Globus pallidus (tissue), 1 donor: ENCODE results near the gene NR1D1.
A peak's percentile ranks its signal among the peaks of the same experiment; 100 is the strongest.

ENCODE experiments used
- DNase-seq: peaks from one replicate; pipeline ENCODE4 v3.0.0-alpha.2; 2015; ENCODE audit warnings: low spot score

Gene NR1D1

DNA sequence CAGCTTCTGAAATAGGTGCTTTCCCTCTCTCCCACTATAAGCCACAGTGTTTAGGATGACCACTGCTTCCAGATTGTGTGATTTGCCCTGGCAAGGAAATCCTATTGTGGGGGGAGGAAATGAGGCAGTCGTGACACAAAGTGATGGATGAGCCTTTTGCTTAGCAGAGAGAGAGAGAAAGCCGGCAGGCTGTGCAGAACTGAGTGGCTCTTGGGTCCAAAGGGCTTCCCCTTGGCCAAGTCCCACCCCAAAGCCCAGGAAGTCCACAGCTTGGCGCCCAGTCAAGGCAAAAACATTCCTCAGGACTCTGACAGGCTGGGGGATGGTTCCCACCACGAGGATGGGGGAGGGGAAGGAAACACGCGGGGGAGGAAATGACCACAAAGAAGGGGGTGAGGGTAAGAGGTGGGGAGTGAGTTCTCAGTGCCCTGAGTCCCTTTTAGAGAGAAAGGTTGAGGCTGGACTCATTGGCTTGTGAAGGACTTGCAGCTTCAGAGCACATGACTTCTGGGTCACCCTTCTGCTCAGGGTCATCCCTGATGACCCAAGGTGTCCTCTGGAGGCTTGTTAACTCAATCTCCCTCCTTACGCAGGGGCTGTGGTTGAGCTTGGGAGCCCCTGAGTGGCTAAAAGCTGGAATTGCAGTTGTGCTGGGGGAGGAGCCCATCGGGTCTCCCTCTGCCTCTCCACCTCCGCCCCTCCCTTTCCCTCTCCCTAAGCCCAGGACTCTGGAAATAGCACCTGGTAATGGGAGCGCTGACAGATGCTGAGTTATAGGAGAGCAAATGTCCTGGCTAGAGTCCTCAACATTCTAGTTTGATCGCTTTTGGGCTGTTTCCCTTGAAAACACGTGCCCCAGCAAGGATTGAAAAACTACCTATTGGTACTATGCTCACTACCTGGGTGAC is 11.1 kb upstream of the NR1D1 start:
- peak; percentile 91 for DNase-seq

DNA sequence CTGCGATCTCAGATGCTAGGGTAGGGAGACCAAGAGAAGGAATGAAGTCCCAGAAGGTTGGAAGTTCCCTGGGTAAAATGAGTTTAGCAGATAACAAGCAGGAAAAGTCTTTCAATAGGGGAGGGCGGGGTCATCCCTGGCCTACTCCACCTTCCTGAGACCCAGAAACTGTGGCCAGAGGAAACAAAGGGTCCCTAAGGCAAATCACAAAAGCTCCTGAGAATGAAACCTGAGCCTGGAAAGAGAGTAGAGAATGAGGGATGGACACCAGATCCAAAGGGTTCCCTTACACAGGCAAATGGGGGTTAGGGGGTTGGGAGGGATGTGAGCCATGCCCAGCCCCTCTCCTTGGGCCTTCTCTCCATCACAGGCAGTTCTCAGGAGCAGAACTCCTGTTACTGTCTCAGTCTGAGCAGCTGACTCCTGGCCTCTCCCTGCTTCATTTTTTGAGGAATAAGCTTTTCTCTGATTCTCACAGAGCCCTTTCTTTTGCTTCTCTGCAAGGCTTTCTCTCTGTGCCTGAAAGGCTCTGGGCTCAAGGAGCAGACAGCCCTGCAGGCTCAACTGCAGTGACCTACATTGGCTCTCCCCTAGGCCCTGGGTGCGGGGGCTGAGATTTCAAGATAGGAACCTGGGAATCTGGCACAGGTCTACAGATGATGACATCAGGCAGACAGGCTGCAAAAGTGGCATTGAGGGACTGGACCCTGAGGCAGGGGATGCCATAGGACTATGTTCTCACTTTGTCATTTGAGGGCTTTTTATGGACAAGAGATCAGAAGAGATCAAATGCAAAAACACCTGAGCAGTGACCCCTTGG is 9.8 kb upstream of the NR1D1 start:
- no peak for DNase-seq

DNA sequence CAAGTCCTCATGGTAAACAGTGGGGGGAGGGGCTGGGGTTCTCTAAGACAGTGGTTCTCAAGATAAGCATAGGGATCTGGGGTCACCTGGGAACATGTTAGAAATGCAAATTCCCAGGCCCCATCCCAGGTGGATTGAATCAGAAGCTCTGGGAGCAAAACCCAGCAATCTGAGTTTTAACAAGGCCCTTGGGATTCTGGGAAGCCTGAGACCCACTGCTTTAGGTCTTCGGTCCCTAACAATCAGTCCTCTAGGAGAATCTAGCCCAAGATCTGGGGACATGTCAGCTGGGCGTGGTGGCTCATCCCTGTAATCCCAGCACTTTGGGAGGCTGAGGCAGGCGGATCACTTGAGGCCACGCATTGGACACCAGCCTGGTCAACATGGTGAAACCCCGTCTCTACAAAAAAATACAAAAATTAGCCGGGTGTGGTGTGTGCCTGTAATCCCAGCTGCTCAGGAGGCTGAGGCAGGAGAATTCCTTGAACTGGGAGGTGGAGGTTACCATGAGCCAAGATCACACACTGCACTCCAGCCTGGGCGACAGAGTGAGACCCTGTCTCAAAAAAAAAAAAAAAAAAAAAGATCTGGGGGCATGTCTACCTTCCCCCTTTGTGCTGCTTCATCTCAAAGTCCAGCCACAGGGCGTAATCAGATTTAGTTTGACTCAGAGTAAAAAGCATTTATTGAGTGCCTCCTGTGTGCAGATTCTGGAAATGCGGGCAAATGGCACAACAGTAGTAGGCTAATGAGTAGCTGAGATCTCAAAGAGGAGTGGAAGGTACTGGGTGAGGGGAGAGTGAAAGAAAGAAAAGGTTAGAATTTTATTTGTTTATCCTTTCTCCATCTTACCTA is 8.8 kb upstream of the NR1D1 start:
- no peak for DNase-seq

DNA sequence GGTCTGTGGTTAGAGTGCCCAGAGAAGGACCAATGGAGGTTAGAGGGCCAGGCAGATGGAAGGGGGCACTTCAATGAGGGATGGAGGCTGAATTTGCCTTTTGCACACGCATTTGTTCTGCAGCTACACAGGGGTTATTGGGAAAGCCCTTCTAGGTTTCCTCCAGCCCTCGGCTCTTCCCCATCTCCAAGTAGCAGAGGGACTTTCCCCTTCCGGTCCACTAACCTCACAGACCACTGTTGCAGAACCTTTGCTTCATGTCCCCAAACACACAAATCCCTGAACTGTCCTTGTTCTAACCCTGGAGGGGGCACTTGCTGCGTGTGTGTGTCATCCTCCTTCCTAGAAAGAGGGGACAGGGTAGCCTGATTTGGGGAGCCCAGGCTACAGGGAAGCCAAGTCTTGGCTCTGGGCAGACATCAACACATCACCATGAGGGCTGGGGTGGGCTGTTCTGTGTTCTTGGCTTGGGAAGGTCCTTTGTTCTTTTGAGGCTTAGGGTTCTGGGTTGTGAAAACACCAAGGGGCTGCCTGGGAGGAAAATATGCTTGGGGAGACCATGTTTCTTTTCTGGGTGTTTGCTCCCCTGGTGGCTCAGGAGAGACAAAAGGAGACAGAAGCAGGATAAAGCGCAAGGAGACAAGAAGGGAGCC is 7.3 kb upstream of the NR1D1 start:
- DNase-seq: peak; percentile 59

DNA sequence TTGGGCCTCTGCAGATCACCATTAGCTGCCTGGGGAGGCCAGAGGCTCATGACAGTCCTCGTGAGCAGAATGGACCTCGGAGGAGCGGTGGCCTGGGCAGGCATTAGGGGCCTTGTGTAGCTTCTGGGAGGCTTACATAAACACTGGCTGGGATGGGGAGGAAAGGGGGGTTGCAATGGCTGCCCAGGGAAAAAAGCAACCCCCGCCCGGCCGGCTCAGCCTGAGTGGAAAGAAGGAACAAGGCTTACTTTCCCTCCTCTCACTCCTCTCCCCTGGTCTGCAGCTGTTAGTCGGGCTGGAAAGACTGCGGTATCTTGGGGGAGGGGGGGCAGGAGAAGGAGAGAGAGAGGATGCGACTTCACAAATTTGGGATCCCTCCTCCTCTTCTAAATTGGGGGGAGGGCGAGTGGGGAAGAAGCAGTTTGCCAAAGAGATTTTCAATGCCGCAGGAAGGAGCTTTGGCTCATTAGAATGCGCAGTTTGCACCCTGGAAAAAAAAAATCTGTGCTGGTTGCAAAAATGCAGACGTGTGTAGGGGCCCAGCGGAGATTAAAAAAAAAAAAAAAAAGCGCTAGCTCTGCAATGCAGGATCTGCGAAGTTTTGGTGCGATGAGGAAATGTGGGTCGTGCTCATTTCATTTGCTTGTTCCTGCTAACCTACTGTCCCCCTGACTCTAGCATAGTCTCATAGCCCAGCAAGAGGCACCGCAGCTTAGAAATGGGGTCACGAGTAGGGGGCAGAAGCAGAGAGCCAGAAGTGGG is 6.6 kb upstream of the NR1D1 start:
- DNase-seq: peak; percentile 55

DNA sequence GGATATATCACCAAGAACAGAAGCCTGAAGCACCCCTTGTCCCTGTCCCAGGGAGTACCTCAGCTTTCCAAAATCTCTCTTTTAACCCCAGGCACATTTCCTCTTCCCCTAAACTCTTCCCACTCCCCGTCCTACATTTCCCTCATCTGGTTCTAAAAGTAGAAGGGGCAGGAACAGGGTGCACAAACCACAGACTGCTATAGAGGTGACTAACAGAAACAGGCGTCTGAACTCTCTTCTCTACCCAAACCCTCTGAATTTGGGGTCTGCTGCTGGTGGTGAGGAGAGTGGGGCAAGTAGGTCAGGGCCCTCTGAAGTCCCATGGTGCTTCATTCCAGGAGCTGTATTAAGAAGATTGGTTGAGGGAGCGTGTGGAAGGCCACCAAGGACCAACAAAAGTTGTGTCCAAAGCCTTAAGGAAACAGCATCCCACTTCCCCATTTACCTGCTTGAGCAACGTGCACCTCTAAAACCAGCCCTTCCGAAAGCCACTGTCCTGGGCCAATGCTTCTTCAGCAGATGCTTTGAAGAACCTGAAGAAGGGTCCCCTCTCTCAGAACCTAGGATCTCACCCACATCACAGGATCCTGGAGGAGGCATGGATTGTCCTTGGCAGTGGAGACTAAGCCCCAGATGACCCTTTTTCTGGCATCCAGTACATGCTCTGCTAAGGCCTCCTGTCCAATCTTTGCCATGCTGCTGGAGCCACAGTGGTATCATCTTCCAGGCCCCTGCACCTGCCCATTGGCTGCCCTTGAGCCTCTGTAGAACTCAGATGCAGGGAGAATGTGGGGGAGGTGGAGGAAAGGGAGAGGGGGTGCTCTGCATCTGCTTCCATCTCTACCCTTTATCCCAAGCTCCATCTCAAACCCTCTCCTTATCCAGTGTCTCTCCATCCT is 5.7 kb upstream of the NR1D1 start:
- DNase-seq: no peak

DNA sequence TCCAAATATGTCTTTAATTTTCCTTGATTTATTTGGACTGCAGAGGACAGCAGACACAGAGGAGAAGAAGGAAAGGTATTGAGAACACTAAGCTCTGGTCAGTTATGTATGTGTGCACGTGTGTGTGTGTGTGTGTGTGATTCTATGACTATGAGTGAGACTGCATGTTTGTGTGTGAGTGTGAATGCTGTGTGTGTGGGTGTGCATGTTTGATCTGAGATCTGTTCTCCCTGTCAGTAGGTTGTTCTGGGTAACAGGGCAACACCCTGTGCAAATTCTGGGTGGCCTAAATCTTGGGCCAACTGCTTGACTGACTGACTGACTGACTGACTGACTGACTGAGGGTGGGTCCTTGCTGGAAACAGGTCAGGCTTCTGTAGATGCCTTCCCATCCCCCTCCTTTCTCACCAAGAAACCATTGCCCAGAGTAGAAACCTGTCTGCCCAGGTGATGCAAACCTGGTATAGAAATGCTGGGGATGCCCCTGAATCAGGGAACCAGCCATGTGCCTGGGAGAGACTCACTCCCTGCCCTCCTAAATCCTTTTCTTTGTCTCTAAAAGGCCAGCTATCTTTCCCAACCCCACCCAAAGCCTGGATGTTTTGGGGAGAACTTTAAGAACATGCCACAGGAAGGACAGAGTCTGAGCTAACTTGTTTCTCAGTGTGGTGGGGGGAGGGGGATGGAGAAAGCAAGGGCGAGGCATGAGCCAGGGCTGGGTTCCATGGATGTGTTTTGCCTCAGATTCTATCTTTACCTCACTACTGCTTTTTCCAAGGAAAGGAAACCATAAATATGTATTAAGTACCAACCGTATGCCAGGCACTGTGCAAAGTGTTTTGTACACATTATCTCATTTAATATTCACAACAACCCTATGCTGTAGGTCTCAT is 4.5 kb upstream of the NR1D1 start:
- no peak for DNase-seq

DNA sequence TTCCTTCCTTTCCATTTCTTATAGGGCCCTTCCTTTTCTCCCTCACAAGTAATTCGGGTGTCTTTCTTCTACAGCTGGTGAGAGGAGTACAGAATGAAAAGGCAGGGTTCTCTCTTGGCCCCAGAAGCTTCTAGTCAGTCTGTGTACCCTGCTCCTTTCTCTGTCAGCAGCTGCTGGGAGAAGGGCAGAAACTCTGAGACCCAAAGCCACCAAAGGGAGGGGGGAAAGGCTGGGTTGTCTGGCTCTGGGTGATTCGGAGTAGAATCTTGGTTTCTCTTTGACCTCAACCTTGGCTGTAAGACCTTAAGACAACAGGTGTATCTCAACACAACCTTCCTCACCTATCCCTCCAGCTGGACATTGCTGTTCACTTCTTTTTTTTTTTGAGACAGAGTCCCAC is 3.3 kb upstream of the NR1D1 start:
- DNase-seq: no peak

DNA sequence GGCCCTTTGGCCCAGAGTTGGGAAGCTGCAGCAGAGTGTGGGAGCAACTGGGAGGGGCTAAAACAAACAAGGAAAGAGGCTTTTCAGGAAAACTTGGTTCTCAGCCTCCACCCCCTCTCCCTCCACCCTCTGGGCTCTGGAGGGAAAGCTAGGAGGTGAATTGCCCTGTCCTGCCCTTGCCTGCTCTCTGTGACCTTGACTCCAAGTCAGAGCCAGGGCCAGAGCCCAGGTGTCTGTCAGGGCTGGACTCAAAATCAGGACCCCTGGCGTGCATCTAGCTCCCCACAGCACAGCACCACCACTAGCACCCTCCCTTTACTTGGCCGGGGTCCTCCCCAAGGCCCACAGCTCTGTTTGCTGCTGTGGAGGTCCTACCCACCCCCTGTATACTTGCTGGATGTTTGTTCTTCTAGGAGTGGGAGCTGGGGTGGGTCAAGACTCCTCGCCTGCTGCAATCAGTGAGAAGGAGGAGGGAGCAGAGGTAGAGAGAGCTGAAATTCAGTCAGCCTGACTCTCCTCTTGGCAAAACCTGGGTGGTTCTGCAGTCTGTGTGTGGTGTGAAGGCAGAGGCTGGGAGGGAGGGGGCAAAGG is 2.8 kb upstream of the NR1D1 start:
- DNase-seq: no peak

DNA sequence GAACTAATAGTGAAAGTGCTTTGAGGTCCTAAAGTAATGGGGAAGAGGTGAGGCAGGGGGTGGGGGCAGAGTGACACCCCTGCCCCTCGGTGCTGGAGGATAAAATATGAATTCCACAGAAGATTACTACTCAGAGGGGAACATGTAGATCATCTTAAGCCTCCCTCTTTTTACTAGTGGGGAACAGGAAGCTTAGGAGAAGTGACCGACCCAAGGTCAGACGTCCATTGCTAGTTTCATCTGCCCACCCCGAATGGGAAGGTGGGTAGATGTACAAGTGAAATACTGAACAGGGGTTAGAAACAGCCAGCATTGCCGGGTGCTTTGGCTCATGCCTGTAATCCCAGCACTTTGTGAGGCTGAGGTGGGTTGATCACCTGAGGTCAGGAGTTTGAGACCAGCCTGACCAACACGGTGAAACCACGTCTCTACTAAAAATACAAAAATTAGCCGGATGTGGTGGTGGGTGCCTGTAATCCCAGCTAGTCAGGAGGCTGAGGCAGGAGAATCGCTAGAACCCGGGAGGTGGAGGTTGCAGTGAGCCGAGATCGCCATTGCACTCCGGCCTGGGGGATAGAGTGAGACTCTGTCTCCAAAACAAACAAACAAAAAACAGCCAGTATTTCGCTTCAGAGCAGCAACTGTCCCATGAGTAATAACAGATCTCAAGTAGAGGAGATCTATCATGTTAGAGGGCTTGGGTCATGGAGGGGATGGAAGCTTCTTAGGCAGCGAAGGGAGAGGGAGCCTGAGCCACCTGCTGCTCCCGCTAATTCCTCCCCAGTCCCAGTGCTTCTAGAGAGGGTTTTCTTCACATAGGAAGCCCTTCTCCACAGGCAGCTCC is 1.2 kb upstream of the NR1D1 start:
- no peak for DNase-seq

DNA sequence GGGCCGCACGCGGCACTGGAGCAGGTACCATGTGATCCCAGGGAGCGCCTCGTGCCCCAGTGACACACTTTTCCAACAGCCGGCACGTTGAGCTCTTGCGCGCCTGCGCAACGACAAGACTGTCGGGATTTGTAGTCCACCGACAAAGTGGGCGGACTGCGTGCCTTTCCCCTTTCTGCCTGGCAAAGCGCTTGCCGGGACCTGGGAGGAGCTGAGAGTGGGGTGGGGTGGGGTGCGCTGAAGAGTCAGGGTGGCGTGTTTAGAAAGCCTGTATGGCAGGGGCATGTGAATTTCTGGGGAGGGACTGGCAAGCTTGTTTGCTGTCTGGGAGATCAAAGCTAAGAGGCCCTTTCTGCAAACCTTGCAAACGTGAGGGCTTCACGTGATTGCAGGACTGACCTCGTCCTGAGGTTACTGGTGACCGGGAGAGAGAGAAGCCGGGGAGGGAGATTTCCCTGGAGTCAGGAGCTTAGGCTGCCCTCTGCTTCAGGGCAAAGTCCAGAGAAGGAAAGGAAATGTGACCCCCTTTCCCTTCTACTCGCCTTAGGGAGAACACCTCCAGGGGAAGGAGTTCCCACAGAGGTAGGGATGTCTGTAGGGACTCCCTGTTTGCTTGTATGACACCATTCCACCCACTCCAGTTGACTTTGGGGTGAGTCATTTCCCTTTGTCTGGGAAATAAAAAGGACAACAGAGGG is 429 bp upstream of the NR1D1 start:
- peak; percentile 97 for DNase-seq

DNA sequence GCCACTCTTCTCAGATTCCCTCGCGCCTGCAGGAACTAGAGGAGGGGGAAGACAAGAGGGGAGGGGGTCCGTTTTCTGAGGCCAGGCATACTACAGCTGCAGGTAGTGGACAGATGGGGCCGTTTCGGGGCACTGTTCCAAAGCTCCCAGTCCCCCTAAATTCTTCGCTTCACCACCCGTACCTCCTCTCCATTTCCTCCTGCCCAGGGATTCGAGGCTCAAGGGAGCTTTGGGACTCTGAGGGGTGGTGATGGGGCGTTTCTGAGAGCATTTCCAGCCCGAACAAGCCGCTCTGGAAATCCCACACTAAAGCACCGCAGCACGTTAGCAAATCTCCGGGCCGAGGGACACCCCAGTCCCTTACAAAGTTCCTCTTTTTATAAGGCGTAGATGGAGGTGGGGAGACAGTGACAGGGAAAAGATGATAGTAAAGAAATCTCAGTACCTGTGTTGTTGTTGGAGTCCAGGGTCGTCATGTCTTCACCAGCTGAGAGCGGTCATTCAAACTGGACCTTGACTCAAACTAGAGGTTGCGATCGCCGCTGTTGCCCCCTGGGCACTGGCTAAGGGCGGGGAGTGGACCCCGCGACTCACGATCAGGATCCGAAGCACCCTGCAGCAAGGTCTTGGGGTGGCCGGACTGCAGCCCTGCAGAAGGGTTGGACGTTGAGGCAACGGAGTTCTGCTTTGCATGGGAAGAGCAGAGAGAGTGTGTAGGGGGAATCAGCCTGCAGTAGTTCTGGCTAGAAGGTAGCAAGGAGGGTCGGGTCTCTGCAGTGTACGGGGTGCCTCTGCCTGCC is 570 bp downstream of the NR1D1 start:
- DNase-seq: no peak

DNA sequence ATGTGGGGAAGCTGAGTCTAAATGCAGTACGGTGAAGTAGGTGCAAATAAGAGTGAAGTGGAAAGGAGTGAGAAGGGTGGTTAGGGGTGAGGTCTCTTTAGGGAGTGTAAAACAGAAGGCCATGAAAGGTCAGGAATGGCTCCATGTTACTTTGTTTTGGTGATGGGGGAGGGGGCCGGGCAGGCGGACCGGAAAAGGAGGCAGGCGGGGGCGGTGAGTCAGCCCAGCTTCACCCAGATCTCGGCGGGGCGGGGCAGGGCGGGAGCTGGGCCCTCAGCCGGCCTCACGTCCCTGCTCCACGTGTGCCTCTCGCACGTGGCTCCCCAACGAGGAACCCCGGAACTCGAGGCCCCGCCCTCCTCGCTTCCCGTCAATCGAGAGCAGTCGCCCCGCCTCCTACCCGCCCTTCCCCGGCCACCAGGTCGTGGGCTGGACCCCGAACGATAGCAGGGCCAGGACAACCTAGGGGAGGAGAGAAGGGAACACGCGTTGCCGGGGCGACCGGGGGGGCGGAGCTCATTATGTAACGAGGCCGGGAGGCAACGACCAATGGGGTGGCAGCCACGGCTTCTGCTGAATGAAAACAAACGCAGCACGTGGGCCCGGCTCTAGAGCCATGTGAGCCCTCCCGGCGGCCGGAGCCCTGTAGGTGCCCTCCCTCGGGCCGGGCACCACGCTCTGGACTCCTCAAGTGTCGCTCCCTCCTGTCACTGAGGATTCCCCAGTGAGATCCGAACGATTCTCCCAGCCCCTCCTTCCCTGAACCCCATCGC is 1.4 kb downstream of the NR1D1 start:
- peak; percentile 96 for DNase-seq

DNA sequence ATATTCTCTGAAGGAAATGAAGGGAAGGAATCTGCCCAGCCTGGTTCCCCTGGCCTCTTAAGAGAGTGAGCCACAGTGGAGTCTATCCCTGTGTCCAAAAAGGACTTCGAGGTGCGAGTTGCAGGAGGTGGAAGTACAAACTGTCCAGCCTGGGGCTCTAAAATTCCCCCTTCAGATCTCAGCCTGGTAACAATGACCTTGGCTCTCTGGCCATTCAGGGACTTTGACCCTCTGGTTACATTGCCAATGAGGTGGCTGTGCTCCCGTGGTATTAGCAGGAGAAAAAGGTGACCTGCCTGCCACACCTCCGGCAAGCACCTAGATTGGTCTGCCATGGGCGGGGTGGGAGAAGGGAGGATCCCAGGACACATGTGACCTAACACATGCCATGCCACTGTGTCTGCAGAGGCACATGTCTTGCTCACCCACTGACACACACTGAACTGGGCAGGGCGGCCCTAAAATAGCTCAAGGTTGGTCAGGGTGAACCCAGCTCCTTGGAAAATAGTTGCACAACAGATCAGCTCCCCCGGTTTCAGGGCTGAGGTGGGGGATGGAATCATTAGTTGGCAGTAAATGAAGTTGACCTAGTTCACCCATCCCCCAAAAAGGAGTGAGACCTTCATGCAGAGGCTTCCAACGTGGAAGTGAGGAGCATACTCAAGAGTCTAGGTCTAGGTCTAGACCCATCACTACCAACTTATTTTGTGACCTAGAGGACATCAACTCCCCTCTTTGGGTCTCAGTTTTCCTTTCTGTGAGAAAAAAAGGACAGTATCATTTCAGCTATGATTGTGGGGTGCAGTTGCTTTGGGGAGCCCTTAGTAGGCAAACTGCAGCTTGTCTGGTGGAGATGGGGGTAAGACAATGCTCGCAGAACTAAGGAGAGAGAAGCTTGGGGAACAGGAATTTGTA is 2.2 kb downstream of the NR1D1 start:
- no peak for DNase-seq
